Measurements from ENCODE around the gene GUK1. TPM values are rescaled to one million over a fixed set of nuclear protein-coding genes. Genes with fewer than 3 reads are reported as not detected.

The GUK1 gene
- total RNA-seq, 3 donors from 2014 or later (not counting 1 experiment from before 2014, with no cell fraction given) = 292 to 313 (median 308) TPM

DNA sequence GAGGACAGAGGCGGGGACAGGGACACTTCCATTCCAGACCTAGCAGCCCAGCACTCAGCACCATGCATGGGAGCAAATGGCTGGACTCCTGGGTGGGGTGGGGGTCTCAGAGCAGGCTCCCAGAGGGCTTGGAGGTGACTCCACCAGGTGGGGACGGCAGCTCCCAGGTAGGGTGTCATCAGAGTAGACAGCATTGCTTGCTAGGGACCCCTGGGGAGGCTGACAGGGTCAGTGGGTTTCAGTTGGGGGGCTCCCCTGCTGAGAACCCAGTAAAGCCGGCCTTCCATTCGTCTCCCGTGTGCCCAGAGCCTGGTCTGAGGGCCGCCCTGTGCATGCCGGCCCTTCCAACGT lies 4.9 kb downstream of the GUK1 start:
- peaks cover 42% of the 10 kb centered on the region for H3K36me3 ChIP-seq (ENCODE audit: control insufficient read depth, insufficient read depth, low read length)
- Mint-ChIP-seq H3K36me3 (no peaks in the 10 kb centered on the region), H3K27ac (no peak overlapping the region), H3K4me1 (peaks cover 22 to 45% of the 10 kb centered on the region in 2 donors), H3K4me3 (no peak overlapping the region), H3K9me3 (no peaks in the 10 kb centered on the region), H3K27me3 (ENCODE audit: low read depth in 2 of 2) (no peaks in the 10 kb centered on the region)
- H3K9me3 ChIP-seq (ENCODE audit: control insufficient read depth, insufficient read depth, low read length) = no peaks in the 10 kb centered on the region
- no peak overlapping the region for H3K4me3 ChIP-seq (ENCODE audit: low read length)
- no peak overlapping the region for H3K27ac ChIP-seq (ENCODE audit: low read length)
- intact Hi-C loops (cut with micrococcal nuclease) = no loop called here
- no peaks in the 10 kb centered on the region for H3K27me3 ChIP-seq (ENCODE audit: control insufficient read depth, insufficient read depth, low read length)
- no peak for ATAC-seq
- TF ChIP-seq, protein P1, sequence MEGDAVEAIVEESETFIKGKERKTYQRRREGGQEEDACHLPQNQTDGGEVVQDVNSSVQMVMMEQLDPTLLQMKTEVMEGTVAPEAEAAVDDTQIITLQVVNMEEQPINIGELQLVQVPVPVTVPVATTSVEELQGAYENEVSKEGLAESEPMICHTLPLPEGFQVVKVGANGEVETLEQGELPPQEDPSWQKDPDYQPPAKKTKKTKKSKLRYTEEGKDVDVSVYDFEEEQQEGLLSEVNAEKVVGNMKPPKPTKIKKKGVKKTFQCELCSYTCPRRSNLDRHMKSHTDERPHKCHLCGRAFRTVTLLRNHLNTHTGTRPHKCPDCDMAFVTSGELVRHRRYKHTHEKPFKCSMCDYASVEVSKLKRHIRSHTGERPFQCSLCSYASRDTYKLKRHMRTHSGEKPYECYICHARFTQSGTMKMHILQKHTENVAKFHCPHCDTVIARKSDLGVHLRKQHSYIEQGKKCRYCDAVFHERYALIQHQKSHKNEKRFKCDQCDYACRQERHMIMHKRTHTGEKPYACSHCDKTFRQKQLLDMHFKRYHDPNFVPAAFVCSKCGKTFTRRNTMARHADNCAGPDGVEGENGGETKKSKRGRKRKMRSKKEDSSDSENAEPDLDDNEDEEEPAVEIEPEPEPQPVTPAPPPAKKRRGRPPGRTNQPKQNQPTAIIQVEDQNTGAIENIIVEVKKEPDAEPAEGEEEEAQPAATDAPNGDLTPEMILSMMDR (IDR thresholded peaks at IDR 0.05) = no peak
- peaks cover 56% of the 10 kb centered on the region for H3K4me1 ChIP-seq (ENCODE audit: control insufficient read depth, insufficient read depth, low read length)
- 96% methylated on average over 8 of the region's 8 CpGs for WGBS (ENCODE audit: insufficient coverage)
- DNase-seq = no peak

DNA sequence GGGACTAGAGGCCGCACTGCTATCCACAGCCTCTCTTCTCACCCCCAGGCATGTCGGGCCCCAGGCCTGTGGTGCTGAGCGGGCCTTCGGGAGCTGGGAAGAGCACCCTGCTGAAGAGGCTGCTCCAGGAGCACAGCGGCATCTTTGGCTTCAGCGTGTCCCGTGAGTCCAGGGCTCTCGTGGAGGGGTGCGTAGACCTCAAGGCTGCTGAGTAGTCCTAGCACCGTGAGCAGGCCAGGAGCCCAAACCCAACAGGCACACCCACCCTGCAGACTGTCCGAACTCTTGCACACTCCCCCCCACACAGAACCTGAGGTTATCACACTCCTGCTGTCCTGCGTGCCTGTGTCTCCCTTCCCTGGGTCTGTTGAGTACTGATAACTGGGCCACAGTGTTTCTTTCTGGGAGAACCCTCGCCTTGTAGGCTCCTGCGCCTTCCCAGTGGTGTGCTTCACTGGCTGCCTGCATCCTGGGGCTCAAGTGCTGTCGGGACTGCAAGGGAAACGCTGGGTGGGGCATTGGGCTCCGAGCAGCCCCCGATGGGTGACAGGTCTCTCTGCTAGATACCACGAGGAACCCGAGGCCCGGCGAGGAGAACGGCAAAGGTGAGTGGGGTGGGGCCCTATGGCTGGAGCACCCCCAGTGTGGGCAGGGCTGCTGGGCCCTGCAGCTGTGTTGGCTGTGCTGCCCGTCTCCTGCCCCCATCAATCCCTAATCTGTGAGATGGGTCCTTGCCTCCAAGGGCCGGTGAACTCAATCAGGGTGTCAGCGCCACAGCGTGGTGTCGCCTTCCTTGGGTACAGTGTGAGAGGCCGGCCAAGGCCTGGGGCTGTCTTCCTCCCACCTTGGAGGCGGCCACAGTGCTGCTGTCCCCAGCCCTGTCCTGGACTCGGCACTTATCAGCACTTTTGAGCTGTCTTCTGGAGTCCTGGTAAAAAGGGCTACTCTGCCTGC lies 5.7 kb downstream of the GUK1 start:
- intact Hi-C loops (cut with micrococcal nuclease) = no loop called here
- H3K36me3 ChIP-seq (ENCODE audit: control insufficient read depth, insufficient read depth, low read length) = peaks cover 42% of the 10 kb centered on the region

DNA sequence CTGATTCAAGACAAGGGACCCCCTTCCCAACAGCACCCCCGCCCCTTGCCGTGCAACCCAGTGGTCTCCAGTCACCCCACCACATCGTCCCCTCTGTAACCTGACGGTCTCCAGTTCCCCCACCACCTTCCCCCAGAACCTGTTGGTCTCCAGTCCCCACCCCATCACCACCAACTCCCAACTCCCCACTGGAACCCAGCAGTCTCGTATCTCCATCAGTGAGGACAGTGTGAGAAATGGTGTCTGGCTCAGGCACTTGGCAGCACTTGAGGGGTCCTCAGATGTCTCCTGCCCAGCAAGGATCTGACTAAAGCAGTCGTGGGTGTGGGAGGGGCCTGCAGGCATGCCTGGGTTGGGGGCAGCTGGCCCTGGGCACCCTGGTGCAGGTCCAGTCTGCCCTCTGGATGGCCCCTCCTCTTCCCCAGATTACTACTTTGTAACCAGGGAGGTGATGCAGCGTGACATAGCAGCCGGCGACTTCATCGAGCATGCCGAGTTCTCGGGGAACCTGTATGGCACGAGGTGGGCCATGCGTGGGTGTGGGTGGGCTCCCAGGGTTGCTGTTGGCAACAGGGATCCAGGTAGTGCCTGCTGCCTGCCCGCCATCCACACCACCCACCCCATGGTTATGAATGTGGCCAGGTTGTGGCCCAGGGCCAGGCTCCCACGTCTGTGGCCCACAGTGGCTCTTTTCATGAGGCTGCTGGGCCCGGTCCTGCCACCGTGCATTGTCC lies 6.5 kb downstream of the GUK1 start:
- no peaks in the 10 kb centered on the region for H3K27me3 Mint-ChIP-seq (ENCODE audit: low read depth in 2 of 2)
- no peak for ATAC-seq
- 94% methylated on average over 18 of the region's 18 CpGs for WGBS (ENCODE audit: insufficient coverage)

More for the DNA sequence above, 5.7 kb downstream of the GUK1 start:
- Mint-ChIP-seq H3K36me3 (no peaks in the 10 kb centered on the region), H3K4me1 (peaks cover 22 to 43% of the 10 kb centered on the region in 2 donors), H3K27me3 (ENCODE audit: low read depth in 2 of 2) (no peaks in the 10 kb centered on the region), H3K27ac (no peak overlapping the region), H3K4me3 (no peak overlapping the region), H3K9me3 (no peaks in the 10 kb centered on the region)
- Histone ChIP-seq H3K27me3 (ENCODE audit: control insufficient read depth, insufficient read depth, low read length) (no peaks in the 10 kb centered on the region), H3K4me1 (ENCODE audit: control insufficient read depth, insufficient read depth, low read length) (peaks cover 53% of the 10 kb centered on the region), H3K4me3 (ENCODE audit: low read length) (no peak overlapping the region), H3K27ac (ENCODE audit: low read length) (no peak overlapping the region), H3K9me3 (ENCODE audit: control insufficient read depth, insufficient read depth, low read length) (no peaks in the 10 kb centered on the region)
- 94% methylated on average over 31 of the region's 31 CpGs for WGBS (ENCODE audit: insufficient coverage)
- TF ChIP-seq, protein P1 (IDR thresholded peaks at IDR 0.05) = no peak
- DNase-seq = no peak
- no peak for ATAC-seq

More for the DNA sequence above, 6.5 kb downstream of the GUK1 start:
- Histone ChIP-seq H3K4me3 (ENCODE audit: low read length) (no peak overlapping the region), H3K27ac (ENCODE audit: low read length) (no peak overlapping the region), H3K4me1 (ENCODE audit: control insufficient read depth, insufficient read depth, low read length) (peaks cover 45% of the 10 kb centered on the region), H3K9me3 (ENCODE audit: control insufficient read depth, insufficient read depth, low read length) (no peaks in the 10 kb centered on the region), H3K36me3 (ENCODE audit: control insufficient read depth, insufficient read depth, low read length) (peaks cover 42% of the 10 kb centered on the region), H3K27me3 (ENCODE audit: control insufficient read depth, insufficient read depth, low read length) (no peaks in the 10 kb centered on the region)
- TF ChIP-seq, protein P1 (IDR thresholded peaks at IDR 0.05) = no peak
- DNase-seq = no peak
- no peak overlapping the region for H3K27ac Mint-ChIP-seq
- H3K9me3 Mint-ChIP-seq = no peaks in the 10 kb centered on the region
- intact Hi-C loops (cut with micrococcal nuclease) = no loop called here
- H3K36me3 Mint-ChIP-seq = no peaks in the 10 kb centered on the region
- H3K4me3 Mint-ChIP-seq = no peak overlapping the region
- peaks cover 17 to 35% of the 10 kb centered on the region in 2 donors for H3K4me1 Mint-ChIP-seq

Measured in natural killer cell (primary cell).